ENCODE results near the gene ARRDC5.

GRCh38 chr19:4908781-4909155 lies 6.1 kb upstream of the ARRDC5 start:
- no peak for TF ChIP-seq CTCF (IDR thresholded peaks at IDR 0.05; ENCODE audit: low read length)
- TF ChIP-seq EZH2 (optimal IDR thresholded peaks at IDR 0.05; ENCODE audit: low read depth, low read length) = no peak
- TF ChIP-seq EZH2phosphoT487 (IDR thresholded peaks at IDR 0.05; ENCODE audit: low read length) = no peak
